ENCODE data around the gene TRAPPC4. TPM values are rescaled to one million over a fixed set of nuclear protein-coding genes. Genes with fewer than 3 reads are reported as not detected.
"Not testable (repeated sequence)": the region's sequence is repeated elsewhere in the genome, so short reads cannot be mapped to it uniquely, and the experiment has no call there.

TRAPPC4 gene
- total RNA-seq, 1 donor from 2014 or later, result 34.2 TPM

- no peak for DNase-seq
Observed at GRCh38 chr11:119014209-119014924, 4.2 kb upstream of the TRAPPC4 start.

- DNase-seq, result no peak
Observed at GRCh38 chr11:119015054-119015611, 3.4 kb upstream of the TRAPPC4 start.

DNA sequence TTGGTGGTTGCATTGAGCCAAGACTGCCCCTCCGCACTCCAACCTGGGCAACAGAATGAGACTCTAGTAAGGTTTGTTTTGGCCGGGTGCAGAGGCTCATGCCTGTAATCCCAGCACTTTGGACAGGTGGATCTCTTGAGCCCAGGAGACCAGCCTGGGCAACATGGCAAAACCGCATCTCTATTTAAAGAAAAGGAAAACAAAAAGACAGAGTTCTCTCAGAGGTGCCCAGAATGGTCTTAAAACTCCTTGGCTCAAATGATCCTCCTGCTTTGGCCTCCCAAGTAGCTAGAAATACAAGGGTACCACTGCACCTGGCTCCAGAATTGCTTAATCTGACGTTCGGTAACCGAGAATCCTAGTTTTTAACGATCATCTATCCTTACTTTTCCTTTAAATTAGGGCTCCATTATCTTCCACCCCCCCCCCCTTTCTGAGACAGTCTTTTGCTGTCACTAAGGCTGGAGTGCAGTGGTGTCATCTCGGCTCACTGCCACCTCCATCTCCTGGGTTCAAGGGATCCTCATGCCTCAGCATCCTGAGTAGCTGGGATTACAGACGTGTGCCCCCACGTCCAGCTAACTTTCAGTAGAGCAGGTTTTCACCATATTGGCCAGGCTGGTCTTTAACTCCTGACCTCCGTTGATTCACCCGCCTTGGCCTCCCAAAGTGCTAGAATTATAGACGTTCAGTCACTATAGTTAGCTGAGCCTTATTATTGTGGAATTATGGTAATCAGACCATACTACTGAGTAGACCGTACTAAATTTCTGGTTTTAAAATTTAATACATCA, 2.2 kb upstream of the TRAPPC4 start:
- no peak for DNase-seq

GRCh38 chr11:119017377-119017776, 1.2 kb upstream of the TRAPPC4 start:
- DNase-seq, result not testable (repeated sequence)

DNA sequence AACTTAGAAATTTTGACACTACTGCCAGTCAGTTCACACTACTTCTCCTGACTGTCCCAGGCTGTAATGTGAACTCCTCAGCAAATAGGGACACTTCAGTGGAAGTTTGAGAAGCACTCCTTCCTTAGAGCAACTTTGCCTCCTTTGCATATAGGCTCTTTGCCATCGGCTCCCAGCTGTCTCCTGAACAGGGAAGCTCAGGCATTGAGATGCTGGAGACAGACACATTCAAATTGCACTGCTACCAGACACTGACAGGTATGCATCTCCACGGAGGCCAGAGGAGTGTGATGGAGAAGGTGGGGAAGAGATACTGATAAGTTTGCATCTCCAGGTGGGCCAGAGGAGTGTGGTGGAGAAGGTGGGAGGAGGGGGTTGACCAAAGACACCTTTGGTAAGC, 1.4 kb downstream of the TRAPPC4 start:
- no peak for DNase-seq

DNA sequence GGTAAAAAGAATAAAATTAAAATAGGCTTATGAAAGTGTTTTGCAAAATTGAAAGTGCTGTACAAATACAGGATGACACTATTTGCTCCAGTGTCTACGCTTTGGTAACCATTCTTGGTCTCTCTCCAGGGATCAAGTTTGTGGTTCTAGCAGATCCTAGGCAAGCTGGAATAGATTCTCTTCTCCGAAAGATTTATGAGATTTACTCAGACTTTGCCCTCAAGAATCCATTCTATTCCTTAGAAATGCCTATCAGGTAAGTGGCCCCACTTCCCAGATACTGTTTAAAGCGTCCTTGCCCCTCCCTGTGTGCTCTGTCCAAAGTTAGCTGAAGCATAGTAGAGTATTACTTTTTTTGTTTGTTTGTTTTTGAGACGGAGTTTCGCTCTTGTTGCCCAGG, 3.1 kb downstream of the TRAPPC4 start:
- no peak for DNase-seq

- no peak for DNase-seq
Observed at GRCh38 chr11:119023741-119024140, 5.2 kb downstream of the TRAPPC4 start.

DNA sequence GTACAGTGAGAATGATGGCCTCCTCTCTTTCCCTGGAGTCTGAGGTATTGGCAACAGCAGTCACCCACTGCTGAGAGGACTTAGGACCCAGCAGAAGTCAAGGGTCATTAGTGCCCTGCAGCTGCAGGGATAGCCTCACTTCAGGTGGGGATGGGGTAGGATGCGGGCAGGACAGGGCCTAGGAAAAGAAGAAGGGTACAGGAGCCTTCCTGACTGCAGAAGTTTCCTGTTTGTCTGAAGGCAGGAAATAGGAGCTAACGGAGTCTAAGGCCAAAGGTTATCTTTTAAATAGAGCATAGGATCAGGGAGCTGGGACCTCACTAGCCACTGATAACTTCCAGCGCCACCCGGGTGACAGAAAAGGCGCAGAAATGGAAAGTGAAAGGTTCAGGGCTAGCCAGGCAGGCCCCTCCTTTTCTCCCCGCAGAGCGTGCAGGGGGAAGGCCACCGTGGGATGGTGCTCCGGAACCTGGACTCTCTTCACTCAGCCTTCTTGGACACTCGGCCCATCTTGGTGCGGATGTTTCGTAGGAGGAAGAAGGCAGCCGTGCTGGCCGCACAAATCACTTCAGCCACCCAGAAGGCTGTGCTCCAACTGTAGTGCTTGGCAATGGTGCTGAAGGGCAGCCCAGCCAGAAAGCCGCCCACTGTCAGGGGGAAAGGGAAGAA, 6.0 kb downstream of the TRAPPC4 start:
- DNase-seq, result no peak

DNA sequence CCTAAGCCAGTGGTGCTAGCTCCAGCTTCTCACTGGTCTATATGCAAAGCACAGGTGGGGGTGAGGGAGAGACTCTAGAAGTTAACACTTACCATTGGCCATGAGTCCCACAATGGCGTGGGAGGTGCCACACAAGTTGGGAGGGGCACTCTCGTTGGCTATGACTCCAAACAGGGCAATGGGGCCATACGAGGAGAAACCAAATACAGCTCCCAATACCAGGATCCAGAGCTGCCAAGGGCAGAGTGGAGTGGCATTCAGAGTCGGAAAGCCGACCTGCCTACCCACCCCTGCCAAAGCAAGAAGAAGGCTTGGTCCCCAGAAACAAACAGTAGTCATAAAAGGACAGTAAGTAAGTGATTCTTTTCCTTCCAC, 6.5 kb downstream of the TRAPPC4 start:
- no peak for DNase-seq

GRCh38 chr11:119025541-119025940, 7.0 kb downstream of the TRAPPC4 start:
- DNase-seq, result no peak

DNA sequence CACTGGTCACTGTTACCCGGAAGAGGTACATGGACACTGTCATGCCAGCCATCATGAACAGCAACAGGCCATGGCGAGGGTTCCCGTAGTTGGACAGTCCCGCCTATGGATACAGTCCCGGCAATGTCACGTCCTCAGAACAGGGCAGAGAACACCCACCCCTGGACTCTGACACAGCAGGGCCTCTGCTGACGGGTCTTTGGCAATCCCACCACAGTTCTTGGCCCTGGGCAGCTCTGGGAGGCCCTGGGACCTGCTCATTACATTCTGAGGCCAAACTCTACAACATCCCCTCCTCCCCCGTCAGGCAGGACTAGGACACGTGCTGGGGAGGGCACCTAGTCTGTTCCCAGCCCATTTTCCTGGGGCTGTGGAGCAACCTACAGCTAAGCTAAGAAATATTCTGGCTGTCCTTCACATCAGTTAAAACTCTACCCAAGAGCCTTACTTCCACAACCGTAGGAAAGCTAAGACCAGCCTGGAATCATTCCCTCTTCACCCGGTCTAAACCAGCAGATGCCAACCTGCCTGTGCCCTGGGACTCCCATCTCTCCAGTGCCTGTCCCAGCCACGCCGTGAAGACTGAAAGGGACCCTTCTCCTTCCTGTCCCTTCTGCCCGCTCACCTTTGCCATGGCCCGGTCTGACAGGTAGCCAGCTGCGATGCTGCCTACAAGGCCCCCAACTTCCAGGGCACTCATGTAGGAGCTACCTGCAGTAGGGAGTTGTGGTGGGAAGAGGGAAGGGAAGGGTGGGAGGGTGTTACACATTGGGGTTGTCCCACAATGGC, 7.6 kb downstream of the TRAPPC4 start:
- DNase-seq, result no peak

- no peak for DNase-seq
Observed at GRCh38 chr11:119026970-119027369, 8.4 kb downstream of the TRAPPC4 start.

- no peak for DNase-seq
Observed at GRCh38 chr11:119027561-119028345, 9.2 kb downstream of the TRAPPC4 start.

DNA sequence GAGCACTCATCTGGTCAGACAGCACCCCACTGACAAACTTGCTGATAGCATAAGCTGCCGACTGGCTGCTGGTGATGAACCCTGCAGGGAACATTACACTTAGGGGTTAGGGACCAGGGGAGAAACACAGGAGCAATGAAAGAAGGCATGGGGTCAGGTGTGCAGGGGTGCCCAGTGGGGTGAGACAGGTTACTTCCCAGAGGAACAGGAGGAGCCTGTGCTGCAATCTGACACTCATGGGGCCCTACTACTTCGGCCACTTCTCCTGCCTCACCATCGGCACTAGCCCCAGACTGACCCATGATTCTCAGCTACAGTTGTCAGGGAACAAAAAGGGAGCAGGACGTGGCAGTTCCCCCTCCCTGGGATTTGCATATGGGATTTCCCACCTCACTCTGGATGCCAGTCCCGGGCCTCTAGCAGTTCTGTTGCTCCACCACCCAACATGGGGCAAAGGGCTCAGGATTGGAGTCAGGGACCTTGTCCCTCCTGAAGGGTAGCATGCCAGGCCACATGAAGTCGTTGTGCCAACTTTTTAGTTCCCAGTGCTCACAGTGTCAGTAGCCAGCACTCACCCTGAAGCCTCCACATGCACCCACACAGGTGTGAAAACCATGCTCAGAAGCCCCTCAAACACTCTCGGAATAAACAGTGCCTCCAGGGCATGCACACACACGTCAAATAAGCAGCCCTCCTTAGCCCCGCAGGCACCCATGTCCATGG, 9.9 kb downstream of the TRAPPC4 start:
- DNase-seq, result no peak

DNA sequence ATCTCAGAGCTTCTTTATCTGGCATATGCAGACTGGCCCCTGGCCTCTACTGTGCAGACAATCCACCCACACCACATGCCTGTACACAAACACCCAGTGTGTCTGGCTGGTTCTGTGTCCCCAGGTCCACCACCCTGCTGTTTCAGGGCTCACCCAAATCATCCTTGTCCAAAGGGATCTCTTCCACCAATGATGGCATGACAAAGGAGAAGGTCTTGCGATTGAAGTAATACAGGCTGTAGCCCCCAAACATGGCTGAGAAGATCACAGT, 10.4 kb downstream of the TRAPPC4 start:
- no peak for DNase-seq

DNA sequence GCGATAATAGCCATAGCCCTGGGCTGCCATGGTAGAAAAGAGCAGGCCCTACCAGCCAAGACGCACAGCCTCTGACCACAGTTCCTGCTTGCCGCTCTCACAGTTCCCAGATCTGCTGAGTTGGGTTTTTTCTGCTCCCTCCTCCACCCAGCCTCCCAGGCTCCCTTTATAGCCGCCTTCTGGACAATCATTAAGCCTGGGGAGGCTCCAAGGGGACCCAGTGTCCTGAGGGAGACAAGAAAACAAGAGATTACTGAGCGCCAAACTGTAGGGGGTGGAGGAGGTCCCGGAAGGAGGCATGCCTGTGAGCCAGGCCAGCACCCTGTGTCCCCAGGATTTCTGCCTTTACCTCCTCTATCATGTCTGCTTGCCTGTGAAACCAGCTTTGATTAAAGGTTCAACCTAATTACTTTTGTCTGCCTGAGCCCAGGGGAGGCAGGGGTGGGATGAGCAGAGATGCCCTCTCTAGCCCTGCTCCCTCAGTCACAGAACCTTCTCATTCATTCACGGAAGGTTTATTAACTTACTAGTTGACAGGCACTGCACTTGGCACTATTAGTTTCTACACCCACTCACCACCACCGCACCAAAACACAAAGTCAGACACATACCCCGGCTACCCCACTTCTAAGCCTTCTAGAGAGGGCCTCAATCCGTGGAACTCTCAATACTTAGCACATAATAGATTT, 10.9 kb downstream of the TRAPPC4 start:
- DNase-seq, result no peak

DNA sequence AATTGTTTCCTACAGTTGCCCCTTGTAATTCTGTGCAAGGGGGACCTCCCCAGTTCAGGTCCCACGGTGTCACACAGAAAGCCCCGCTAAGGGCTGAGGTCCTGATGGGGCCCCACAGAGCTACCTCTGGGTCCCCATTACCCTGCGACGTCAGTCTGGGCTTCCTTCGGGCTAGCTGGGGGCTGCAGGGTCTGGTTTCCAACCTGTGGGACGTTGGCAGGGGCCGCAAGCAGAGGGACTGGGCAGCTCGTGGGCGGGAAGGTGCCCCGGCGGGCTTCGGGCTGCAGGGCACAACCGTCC, 11.4 kb downstream of the TRAPPC4 start:
- no peak for DNase-seq

DNA sequence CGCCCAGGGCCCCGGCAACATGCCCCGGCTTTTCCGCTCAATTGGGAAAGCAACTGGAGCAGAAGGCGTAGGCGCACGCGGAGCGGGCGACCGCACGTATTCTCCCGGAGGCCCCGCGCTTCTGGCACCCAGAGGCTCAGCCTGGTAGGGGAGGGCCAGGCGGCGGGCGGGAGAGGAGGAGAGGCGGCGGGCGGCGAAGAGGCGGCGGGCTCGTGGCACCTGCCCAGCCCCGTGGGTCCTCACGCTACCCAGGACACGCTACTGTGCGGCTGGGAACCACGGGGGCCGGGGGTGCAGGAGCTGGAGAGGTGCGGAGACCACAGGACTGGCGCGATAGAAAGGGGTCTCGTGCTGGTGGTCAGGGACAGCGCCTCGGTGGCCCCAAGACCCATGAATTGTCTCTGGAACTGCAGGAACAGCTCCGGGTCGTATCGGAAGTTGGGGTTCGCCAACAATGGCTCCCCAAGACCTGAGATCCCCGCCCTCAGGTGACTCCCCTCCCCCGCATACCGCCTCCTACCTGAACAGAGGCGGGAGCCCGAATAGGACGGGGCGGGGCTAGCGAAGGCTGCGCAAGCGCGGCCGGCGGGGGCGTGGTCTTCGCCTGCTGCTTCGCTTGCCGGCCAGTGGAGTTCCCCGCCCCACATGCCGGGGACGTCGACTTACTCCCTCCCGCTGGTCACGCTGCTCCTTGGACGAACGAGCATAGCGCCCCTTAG, 11.9 kb downstream of the TRAPPC4 start, which contains the start of gene SLC37A4:
TSS of gene SLC37A4 (minus strand) at position 549 of the 719 bp plus-strand sequence.
- DNase-seq, result peak; percentile 87

- DNase-seq, result no peak
Observed at GRCh38 chr11:119031912-119032280, 13.3 kb downstream of the TRAPPC4 start.

DNA sequence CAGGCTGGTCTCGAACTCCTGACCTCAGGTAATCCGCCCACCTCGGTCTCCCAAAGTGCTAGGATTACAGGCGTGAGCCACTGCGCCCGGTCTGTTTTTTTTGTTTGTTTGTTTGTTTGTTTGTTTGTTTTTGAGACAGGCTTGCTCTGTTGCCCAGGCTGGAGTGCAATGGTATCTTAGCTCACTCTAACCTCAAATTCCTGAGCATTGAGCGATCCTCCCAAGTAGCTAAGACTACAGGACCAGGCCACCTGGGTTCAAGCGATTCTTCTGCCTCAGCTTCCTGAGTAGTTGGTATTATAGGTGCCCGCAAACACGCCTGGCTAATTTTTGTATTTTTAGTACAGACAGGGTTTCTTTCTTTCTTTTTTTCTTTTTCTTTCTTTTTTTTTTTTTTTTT, 14.9 kb downstream of the TRAPPC4 start:
- DNase-seq, result not testable (repeated sequence)

Data from skin of body (tissue), 2 donors.